ENCODE measurements around the gene STK32B.
"Not testable (repeated sequence)": the region's sequence is repeated elsewhere in the genome, so short reads cannot be mapped to it uniquely, and the experiment has no call there.

The STK32B gene

GRCh38 chr4:5435201-5435600, 383.9 kb downstream of the STK32B start:
- TF ChIP-seq CTCF (IDR thresholded peaks at IDR 0.05; ENCODE audit: low read depth, low read length), result no peak

DNA sequence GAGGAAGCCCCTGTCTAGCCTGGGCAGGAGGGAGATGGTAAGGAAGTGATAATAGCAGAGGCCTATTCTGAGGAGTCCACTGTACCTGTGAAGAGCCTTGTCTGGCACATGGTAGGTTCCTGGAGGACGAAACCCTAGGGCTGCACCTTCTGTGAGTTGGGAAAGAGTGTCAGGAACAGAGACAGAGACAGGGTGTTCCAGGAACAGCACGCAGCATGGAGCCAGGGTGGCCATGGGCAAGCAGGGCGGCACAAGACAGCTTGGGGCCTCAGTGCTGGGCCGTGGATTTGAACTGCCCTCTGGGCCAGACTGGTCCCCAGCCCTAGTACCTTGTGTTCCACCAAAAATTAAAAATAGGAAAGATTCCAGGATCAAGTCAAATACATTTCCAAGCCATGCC, 384.5 kb downstream of the STK32B start:
- TF ChIP-seq CTCF (IDR thresholded peaks at IDR 0.05; ENCODE audit: low read depth, low read length), result no peak
- peak overlapping the region; percentile 34 for H3K27ac ChIP-seq

More at GRCh38 chr4:5435201-5435600, 383.9 kb downstream of the STK32B start:
- Histone ChIP-seq H3K9me3 (ENCODE audit: severe bottlenecking) (peaks cover 5% of the 10 kb centered on the region), H3K36me3 (no peaks in the 10 kb centered on the region), H3K27me3 (ENCODE audit: insufficient read depth, low read depth, severe bottlenecking) (no peaks in the 10 kb centered on the region), H3K4me3 (ENCODE audit: low read depth, low read length) (no peak overlapping the region), H3K27ac (peak overlapping the region; percentile 34)
- peak; percentile 65 for DNase-seq

DNA sequence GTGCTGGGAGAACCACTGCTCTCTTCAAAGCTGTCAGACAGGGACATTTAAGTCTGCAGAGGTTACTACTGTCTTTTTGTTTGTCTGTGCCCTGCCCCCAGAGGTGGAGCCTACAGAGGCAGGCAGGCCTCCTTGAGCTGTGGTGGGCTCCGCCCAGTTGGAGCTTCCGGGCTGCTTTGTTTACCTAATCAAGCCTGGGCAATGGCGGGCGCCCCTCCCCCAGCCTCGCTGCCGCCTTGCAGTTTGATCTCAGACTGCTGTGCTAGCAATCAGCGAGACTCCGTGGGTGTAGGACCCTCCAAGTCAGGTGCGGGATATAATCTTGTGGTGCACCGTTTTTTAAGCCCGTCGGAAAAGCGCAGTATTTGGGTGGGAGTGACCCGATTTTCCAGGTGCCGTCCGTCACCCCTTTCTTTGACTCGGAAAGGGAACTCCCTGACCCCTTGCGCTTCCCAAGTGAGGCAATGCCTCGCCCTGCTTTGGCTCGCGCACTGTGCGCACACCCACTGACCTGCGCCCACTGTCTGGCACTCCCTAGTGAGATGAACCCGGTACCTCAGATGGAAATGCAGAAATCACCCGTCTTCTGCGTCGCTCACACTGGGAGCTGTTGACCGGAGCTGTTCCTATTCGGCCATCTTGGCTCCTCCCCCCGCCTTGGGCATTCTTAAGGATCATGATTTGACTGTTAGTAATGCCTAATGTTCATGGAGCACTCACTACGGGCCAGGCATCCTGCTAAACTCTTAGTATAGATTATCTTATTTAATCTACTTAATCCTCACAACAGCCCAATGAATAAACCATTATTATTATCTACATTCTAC, 392.9 kb downstream of the STK32B start:
- not testable (repeated sequence) for H3K27ac ChIP-seq; H3K4me3 ChIP-seq (ENCODE audit: low read depth, low read length); DNase-seq; H3K9me3 ChIP-seq (ENCODE audit: severe bottlenecking); H3K27me3 ChIP-seq (ENCODE audit: insufficient read depth, low read depth, severe bottlenecking); H3K36me3 ChIP-seq

More for the DNA sequence above, 384.5 kb downstream of the STK32B start:
- no peaks in the 10 kb centered on the region for H3K36me3 ChIP-seq
- H3K27me3 ChIP-seq (ENCODE audit: insufficient read depth, low read depth, severe bottlenecking), result no peaks in the 10 kb centered on the region
- no peak for DNase-seq
- H3K9me3 ChIP-seq (ENCODE audit: severe bottlenecking), result peaks cover 5% of the 10 kb centered on the region
- H3K4me3 ChIP-seq (ENCODE audit: low read depth, low read length), result no peak overlapping the region

GRCh38 chr4:5444918-5445517, 393.7 kb downstream of the STK32B start:
- TF ChIP-seq CTCF (IDR thresholded peaks at IDR 0.05; ENCODE audit: low read depth, low read length), result no peak
- H3K9me3 ChIP-seq (ENCODE audit: severe bottlenecking), result no peaks in the 10 kb centered on the region
- no peak for DNase-seq
- H3K27me3 ChIP-seq (ENCODE audit: insufficient read depth, low read depth, severe bottlenecking), result no peaks in the 10 kb centered on the region
- no peak overlapping the region for H3K27ac ChIP-seq
- no peaks in the 10 kb centered on the region for H3K36me3 ChIP-seq
- no peak overlapping the region for H3K4me3 ChIP-seq (ENCODE audit: low read depth, low read length)

DNA sequence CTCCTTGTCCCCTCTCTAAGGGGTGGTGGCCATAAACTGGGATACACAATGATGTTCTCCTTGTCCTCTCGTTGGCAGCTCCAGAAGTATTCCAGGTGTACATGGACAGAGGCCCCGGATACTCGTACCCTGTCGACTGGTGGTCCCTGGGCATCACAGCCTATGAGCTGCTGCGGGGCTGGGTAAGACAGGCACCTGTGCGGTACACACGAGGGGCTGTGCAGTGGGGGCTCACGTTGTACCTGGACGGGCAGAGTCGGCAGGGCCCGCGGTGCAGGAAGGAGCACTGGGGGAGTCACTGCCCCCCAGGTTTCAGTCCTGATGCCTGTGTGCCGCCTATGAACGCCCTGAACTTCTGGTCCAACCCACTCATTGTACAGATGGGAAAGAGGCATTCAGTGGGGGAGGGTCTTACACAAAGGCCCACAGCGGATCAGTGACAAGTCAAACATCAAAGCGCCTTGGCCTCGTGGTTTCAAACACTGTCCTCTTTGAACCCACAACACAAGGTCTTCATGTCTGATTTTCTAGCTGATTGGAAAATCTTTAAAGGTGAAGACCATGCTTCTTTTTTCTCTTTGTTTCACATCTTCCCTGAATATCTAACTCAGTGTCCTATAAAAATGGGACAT, 395.4 kb downstream of the STK32B start:
- H3K9me3 ChIP-seq (ENCODE audit: severe bottlenecking), result no peaks in the 10 kb centered on the region
- TF ChIP-seq CTCF (IDR thresholded peaks at IDR 0.05; ENCODE audit: low read depth, low read length), result no peak
- H3K4me3 ChIP-seq (ENCODE audit: low read depth, low read length), result no peak overlapping the region
- DNase-seq, result no peak
- no peaks in the 10 kb centered on the region for H3K27me3 ChIP-seq (ENCODE audit: insufficient read depth, low read depth, severe bottlenecking)
- no peak overlapping the region for H3K27ac ChIP-seq
- H3K36me3 ChIP-seq, result no peaks in the 10 kb centered on the region

DNA sequence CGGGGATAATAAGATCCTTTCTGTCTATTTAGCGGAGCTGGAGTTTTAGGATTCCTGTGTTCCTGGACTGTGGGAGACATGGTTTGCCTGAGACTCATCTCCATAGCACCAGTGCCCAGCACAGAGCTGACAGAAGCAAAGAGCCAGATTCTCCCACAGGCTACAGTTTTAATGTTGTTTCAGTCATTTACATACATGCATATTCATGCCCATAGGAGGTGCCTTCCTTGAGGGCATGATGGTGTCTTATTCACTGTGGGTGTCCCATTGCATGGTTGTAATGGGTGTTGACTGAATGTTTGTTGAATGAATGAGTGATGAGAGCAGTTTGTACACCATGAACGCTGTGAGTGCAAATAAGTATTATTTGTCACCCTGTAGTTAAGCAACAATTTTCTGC, 396.5 kb downstream of the STK32B start:
- no peak overlapping the region for H3K4me3 ChIP-seq (ENCODE audit: low read depth, low read length)
- no peak overlapping the region for H3K27ac ChIP-seq
- TF ChIP-seq CTCF (IDR thresholded peaks at IDR 0.05; ENCODE audit: low read depth, low read length), result no peak
- no peaks in the 10 kb centered on the region for H3K36me3 ChIP-seq
- H3K9me3 ChIP-seq (ENCODE audit: severe bottlenecking), result no peaks in the 10 kb centered on the region
- H3K27me3 ChIP-seq (ENCODE audit: insufficient read depth, low read depth, severe bottlenecking), result no peaks in the 10 kb centered on the region
- DNase-seq, result no peak
